OCI-LY3 (cell line): Measurements from ENCODE around the gene CNR2.

Experiments used
- H2AFZ ChIP-seq: fragments of 200-600, 300-600 bp; shearing (Covaris generic); 2 replicates; pipeline ENCODE4 v1.6.0; 2014; ENCODE audit warnings: antibody characterized with exemption, low read depth, low read length
- H3K27ac ChIP-seq: fragments of 200-600, 300-600 bp; sonication (generic); 2 replicates; pipeline ENCODE4 v1.5.1; 2014; ENCODE audit warnings: mild to moderate bottlenecking, low read length, moderate library complexity, mixed read lengths
- H3K27me3 ChIP-seq: fragments of 200-600, 300-600 bp; sonication (generic); 2 replicates; pipeline ENCODE4 v1.6.1; 2014; ENCODE audit warnings: low read depth, low read length, mixed read lengths
- H3K36me3 ChIP-seq: fragments of 200-600, 300-600 bp; sonication (generic); replicated peaks from 2 replicates; pipeline ENCODE3; 2014; ENCODE audit warnings: low read depth, low read length, mixed read lengths
- H3K4me1 ChIP-seq: fragments of 300-600, 200-600 bp; sonication (generic); 2 replicates; pipeline ENCODE4 v1.6.1; 2014; ENCODE audit warnings: low read length, mixed read lengths
- H3K4me2 ChIP-seq: fragments of 200-600, 300-600 bp; sonication (generic); 2 replicates; pipeline ENCODE4 v1.6.1; 2014; ENCODE audit warnings: low read length, mixed read lengths
- H3K4me3 ChIP-seq: fragments of 300-600, 200-600 bp; sonication (generic); 2 replicates; pipeline ENCODE4 v1.5.1; 2014; ENCODE audit warnings: antibody characterized with exemption, mild to moderate bottlenecking, low read length, moderate library complexity
- H3K79me2 ChIP-seq: fragments of 300-600, 200-600 bp; shearing (Covaris generic); 2 replicates; pipeline ENCODE4 v1.6.1; 2014; ENCODE audit warnings: mild to moderate bottlenecking, low read length, mixed read lengths
- H3K9ac ChIP-seq: fragments of 300-600, 200-600 bp; shearing (Covaris generic); 2 replicates; pipeline ENCODE4 v1.6.0; 2014; ENCODE audit warnings: mild to moderate bottlenecking, low read length, moderate library complexity
- H3K9me3 ChIP-seq: fragments of 200-600, 300-600 bp; shearing (Covaris generic); 2 replicates; pipeline ENCODE4 v1.6.1; 2014; ENCODE audit warnings: low read length, mixed read lengths; ENCODE audit not compliant: insufficient read depth
- H4K20me1 ChIP-seq: fragments of 200-600, 300-600 bp; sonication (generic); 2 replicates; pipeline ENCODE4 v1.6.1; 2016; ENCODE audit warnings: low read length, mixed read lengths; ENCODE audit not compliant: insufficient read depth
- EZH2phosphoT487 ChIP-seq: fragments of 200-600 bp; shearing (Covaris generic); IDR thresholded peaks from 2 replicates; pipeline ENCODE4 v1.6.1; 2018; ENCODE audit warnings: antibody characterized with exemption, mixed run types, low read depth
- TF ChIP-seq, protein P1 (sequence below): fragments of 200-600, 300-600 bp; sonication (generic); IDR thresholded peaks from 2 replicates; pipeline ENCODE4 v1.5.1; 2014; ENCODE audit warnings: antibody characterized with exemption, low read length, low read depth

Gene CNR2

GRCh38 chr1:23825076-23825761 lies 87.9 kb downstream of the CNR2 start, which contains the start of gene HMGCL:
TSS of gene HMGCL (minus strand) at chr1:23825429. CDS start at chr1:23825415, 14 bp downstream.
- Histone ChIP-seq H3K4me3 (peak within 1 kb of the TSS; percentile 91), H3K79me2 (peaks cover 14% of the 10 kb centered on the region), H4K20me1 (no peaks in the 10 kb centered on the region), H3K36me3 (no peaks in the 10 kb centered on the region), H2AFZ (peak within 1 kb of the TSS; percentile 83; the same call in 1 of the 2 replicates), H3K9ac (peak within 1 kb of the TSS; percentile 86), H3K4me2 (peak within 1 kb of the TSS; percentile 77), H3K27me3 (no peaks in the 10 kb centered on the region), H3K27ac (peak within 1 kb of the TSS; percentile 42), H3K9me3 (no peaks in the 10 kb centered on the region), H3K4me1 (peaks cover 6% of the 10 kb centered on the region; the same call in 1 of the 2 replicates)
- TF ChIP-seq, protein P1, sequence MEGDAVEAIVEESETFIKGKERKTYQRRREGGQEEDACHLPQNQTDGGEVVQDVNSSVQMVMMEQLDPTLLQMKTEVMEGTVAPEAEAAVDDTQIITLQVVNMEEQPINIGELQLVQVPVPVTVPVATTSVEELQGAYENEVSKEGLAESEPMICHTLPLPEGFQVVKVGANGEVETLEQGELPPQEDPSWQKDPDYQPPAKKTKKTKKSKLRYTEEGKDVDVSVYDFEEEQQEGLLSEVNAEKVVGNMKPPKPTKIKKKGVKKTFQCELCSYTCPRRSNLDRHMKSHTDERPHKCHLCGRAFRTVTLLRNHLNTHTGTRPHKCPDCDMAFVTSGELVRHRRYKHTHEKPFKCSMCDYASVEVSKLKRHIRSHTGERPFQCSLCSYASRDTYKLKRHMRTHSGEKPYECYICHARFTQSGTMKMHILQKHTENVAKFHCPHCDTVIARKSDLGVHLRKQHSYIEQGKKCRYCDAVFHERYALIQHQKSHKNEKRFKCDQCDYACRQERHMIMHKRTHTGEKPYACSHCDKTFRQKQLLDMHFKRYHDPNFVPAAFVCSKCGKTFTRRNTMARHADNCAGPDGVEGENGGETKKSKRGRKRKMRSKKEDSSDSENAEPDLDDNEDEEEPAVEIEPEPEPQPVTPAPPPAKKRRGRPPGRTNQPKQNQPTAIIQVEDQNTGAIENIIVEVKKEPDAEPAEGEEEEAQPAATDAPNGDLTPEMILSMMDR, result no peak
- TF ChIP-seq EZH2phosphoT487, result no peak

- no peaks in the 10 kb centered on the region for H3K36me3 ChIP-seq
- peak overlapping the region; percentile 42 for H3K27ac ChIP-seq
- TF ChIP-seq, protein P1, result no peak
- no peak for TF ChIP-seq EZH2phosphoT487
Observed at GRCh38 chr1:23824711-23825075, 88.5 kb downstream of the CNR2 start.

GRCh38 chr1:23823767-23824166 lies 89.4 kb downstream of the CNR2 start:
- H3K27me3 ChIP-seq, result no peaks in the 10 kb centered on the region
- H3K36me3 ChIP-seq, result no peaks in the 10 kb centered on the region
- no peak overlapping the region for H2AFZ ChIP-seq
- no peaks in the 10 kb centered on the region for H4K20me1 ChIP-seq
- H3K4me1 ChIP-seq, result peaks cover 6% of the 10 kb centered on the region; the same call in 1 of the 2 replicates
- 0 out of 2 replicates have a peak overlapping the region, but pooled peaks have one; percentile 91 for H3K4me3 ChIP-seq
- H3K27ac ChIP-seq, result no peak overlapping the region
- no peak overlapping the region for H3K9ac ChIP-seq
- TF ChIP-seq EZH2phosphoT487, result no peak
- TF ChIP-seq, protein P1, result no peak
- peak overlapping the region; percentile 77; the same call in 1 of the 2 replicates for H3K4me2 ChIP-seq
- H3K79me2 ChIP-seq, result peaks cover 14% of the 10 kb centered on the region
- no peaks in the 10 kb centered on the region for H3K9me3 ChIP-seq

More at GRCh38 chr1:23824711-23825075, 88.5 kb downstream of the CNR2 start:
- Histone ChIP-seq H4K20me1 (no peaks in the 10 kb centered on the region), H3K9me3 (no peaks in the 10 kb centered on the region), H3K4me2 (peak overlapping the region; percentile 77), H3K4me3 (peak overlapping the region; percentile 91), H3K9ac (peak overlapping the region; percentile 86), H3K27me3 (no peaks in the 10 kb centered on the region), H3K4me1 (peaks cover 6% of the 10 kb centered on the region; the same call in 1 of the 2 replicates), H2AFZ (no peak overlapping the region), H3K79me2 (peaks cover 14% of the 10 kb centered on the region)
